MV-4-11 (cell line): ENCODE data around the gene ATF5.
"Not testable (repeated sequence)": the region's sequence is repeated elsewhere in the genome, so short reads cannot be mapped to it uniquely, and the experiment has no call there.

ENCODE experiments used
- DNase-seq: peaks from one replicate; lab custom pipeline; 2025; lab: John Stamatoyannopoulos, UW

Gene ATF5

GRCh38 chr19:49949742-49950589 lies 21.0 kb downstream of the ATF5 start:
- no peak for DNase-seq

DNA sequence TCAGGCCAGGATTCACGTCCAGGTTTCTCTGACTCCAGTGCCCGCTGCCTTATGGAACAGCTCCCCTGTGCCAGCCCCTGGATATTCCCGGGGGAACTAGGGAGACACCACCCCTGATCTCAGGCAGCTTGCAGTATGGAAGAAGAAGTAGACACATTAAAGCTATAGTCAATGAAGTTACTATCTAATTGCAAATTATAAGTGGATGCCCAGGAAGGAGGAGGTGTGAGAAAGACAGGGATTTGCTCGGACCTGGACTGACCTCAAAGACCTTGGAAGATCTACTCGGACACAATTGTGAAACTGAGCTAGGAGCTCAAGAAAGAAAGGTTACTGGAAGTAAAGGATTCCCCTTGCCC lies 21.6 kb downstream of the ATF5 start:
- no peak for DNase-seq

DNA sequence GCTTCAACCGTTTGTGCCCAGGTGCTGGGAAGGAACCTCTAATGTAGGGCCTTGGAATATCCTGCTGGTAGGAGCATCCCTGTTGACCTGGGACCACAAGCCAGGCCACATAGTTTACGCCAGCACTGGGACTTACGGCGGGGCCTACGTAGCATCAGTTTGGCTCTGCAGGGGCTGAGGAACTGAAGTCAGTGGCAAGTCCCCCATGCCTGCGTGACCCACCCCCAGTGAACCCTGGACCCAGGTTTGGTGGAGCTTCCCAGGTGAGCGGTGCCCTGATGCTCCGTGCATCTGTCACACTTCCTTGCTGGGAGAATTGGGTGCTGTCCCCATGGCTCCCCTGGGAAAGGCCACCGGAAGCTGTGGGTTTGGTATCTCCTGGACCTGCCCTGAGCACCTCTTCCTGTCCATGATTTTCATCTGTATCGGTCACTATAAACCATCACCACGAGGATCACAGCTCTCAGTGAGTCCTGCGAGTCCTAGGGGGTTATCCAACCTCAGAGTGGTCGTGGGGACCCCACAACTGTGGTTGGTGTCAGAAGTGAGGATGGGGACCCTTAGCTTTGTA lies 22.0 kb downstream of the ATF5 start:
- DNase-seq: no peak

GRCh38 chr19:49951806-49952478 lies 22.9 kb downstream of the ATF5 start:
- DNase-seq: no peak

DNA sequence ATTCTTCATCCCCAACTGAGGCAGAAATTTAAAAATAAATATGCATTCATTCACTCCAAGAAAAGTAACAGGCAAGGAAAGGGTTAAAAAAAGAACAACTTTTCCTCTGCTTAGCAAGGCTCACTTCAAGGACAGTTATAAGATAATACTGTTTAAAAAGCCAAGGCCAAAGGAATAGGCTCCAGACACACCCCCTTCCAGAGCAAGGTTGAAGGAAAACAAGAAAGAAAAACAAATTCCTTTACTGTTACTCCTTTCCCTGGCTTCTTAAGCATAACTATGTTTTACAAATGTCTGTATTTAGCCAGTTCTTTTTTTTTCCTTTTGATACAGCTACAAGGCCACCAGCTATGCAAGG lies 23.5 kb downstream of the ATF5 start:
- DNase-seq: no peak

- DNase-seq: no peak
Measured at GRCh38 chr19:49952906-49953305, 23.9 kb downstream of the ATF5 start.

- DNase-seq: peak; percentile 96
Measured at GRCh38 chr19:49953416-49953815, 24.4 kb downstream of the ATF5 start.

DNA sequence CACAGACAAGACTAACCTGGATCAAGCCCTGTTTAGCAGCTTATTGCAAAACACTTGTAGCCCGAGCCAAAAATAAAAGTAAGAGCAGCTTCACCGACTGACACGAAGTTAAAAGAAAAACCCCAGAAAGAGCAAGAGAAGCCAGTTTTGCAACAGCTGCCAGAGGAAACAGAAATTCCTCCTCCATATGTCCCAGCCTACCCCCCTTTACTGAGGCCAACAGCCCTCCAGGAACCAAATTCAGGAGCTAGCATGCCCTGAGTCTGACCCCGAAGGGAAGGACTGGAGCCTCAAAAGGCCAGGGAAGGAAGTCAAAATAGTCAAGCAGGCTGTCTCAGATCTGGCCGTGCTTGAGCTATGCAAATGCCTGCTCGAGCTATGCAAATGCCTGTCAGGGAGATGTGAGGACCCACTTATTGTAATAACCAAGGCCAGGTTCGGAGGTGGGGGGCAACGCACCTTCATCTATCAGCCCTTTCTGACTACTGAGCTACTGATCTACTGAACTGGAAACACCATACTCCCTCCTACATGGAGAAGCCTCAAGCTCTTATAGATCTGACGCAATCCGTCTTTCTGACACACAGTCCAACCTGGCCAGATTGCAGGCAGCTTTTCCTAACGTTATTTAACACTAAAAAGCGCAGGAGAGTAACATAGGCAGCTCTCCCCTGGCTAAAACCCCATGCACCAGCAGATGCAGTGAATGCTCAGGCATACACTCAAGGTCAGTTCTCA lies 25.3 kb downstream of the ATF5 start:
- peak; percentile 93 for DNase-seq

DNA sequence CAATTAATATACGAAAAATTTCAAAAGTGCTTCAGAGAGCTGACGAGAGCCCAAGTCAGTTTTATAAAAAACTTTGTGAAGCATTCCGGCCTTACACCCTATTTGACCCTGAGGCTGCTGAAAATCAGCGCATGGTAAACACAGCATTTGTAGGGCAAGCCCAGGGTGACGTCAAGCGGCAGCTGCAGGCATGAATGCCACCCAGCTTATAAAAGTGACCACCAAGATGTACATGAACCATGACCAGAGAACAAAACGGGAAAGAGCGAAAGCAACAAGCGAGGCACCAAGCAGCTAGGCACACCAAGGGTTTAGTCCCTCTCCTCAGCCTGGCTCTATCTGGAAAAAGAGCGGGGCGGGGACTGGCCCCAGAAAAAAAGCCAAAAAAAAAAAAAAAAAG lies 25.9 kb downstream of the ATF5 start:
- DNase-seq: no peak

GRCh38 chr19:49956115-49956495 lies 27.1 kb downstream of the ATF5 start:
- DNase-seq: no peak

DNA sequence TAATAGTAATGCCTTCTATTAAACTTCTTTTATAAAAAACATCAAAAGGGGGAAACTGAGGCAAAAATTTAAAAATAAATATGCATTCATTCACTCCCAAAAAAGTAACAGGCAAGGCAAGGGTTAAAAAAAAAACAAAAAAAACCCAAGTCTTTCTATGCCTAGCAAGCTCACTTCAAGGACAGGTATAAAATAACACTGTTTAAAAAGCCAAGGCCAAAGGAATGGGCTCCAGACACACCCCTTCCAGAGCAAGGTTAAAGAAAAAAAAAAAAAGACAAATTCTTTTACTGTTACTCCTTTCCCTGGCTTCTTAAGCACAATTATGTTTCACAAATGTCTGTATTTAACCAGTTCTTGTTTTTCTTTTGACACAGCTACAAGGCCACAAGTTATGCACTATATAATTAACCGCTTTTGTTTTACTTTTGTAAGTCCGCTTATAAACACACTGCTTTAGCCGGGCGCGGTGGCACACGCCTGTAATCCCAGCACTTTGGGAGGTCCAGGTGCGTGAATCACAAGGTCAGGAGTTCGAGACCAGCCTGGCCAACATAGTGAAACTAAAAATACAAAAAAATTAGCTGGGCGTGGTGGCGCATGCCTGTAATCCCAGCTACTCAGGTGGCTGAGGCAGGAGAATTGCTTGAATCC lies 28.4 kb downstream of the ATF5 start:
- DNase-seq: no peak

DNA sequence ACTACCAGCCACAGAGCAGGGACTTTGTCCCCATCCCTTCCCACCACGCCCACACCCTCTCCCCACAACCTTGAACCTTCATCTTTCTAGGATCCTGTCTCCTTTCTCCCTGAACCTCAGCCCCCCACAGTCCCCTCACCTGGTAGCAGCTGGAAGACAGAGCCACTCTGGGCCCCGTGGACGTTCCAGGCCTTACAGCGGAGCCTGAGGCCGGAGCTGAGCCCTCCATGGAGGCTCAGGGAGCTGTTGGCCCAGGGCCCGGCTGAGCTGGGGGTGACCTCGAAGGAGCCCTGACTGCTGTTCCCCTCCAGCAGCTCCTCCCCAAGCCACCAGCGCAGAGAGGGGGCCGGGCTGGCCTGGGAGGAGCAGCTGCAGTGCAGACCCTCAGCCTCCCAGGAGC lies 29.1 kb downstream of the ATF5 start:
- not testable (repeated sequence) for DNase-seq

DNA sequence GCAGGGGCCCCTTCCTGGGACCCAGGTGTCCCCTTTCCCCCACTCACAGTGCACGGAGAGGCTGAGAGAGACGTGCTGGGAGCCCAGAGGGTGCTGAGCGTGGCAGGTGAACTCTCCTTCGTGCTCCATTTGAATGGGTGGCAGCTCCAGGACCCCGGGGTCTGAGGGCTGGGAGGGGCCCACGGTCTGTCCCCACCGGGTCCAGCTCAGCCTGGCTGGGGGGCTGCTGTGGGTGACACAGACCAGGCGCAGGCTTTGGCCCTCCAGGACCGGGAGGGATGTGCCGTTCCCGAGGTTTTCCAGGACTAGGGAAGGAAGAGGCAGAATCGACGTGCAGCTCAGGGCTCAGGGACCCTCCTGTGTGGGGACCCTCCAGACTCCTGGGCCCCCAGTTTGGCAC lies 29.6 kb downstream of the ATF5 start:
- DNase-seq: not testable (repeated sequence)

DNA sequence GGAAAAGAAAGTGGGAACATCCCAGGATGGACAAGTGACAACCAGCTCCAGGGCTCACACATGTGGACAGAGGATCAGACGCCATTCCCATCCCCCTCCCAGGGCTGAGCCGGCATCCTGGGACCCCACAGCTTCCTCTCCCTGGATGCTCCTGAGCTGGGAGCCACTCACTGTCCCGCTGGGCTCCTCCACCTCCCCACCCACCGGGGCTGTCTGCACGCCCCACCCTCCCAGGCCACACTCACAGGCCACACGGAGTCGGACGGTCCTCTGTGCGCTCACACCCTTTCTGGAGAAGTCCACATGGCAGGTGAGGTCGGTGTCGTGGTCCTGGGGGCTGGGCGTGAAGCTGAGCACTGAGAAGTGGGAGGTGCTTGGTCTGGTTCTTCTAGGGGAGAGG lies 30.9 kb downstream of the ATF5 start:
- DNase-seq: not testable (repeated sequence)

- DNase-seq: peak; percentile 43
Measured at GRCh38 chr19:49960980-49961379, 32.0 kb downstream of the ATF5 start, which contains the start of gene SIGLEC11. SIGLEC11 (minus strand) TSS chr19:49961172; CDS start chr19:49961081, 91 bp downstream.

- DNase-seq: peak; percentile 98
Measured at GRCh38 chr19:49968279-49968922, 39.4 kb downstream of the ATF5 start.

DNA sequence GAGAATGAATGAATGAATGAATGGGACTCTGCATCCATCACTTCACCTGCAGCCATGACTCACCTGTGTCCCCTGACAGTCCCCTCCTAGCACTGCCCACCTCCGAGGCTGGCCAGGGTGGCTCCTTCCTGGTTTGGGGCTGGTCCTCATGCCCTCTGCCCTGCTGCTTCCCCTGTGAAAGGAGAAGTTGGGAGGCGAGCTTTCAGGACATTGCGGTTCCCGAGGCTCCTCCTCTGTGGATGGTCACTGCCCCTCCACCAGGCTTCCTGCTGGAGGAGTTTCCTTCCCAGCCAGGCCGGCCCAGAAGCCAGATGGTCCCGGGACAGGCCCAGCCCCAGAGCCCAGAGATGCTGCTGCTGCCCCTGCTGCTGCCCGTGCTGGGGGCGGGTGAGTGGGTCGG lies 40.4 kb downstream of the ATF5 start:
- peak; percentile 87 for DNase-seq

GRCh38 chr19:49971991-49972411 lies 43.0 kb downstream of the ATF5 start:
- DNase-seq: no peak

- no peak for DNase-seq
Measured at GRCh38 chr19:49972841-49973240, 43.8 kb downstream of the ATF5 start.

GRCh38 chr19:49973987-49974386 lies 45.0 kb downstream of the ATF5 start:
- DNase-seq: peak; percentile 96

- DNase-seq: no peak
Measured at GRCh38 chr19:49975051-49975450, 46.0 kb downstream of the ATF5 start.
